K562 (cell line): ENCODE measurements around the gene DMXL1. TPM values are rescaled to one million over a fixed set of nuclear protein-coding genes. Genes with fewer than 3 reads are reported as not detected.

Experiments
- ATAC-seq: fragments of 200-7000 bp; cut with Tn5 transposase; 3 replicates; pipeline ENCODE4 v1.9.1; 2020; ENCODE audit warnings: moderate library complexity
- BruUV-seq: library from RNA; stranded (reverse); fragments of 400-500 nt; replicated peaks from 2 replicates; lab custom pipeline; 2021; lab: Mats Ljungman, UMichigan
- CTCF ChIA-PET: fragments of 300-600 bp; formaldehyde crosslinking; extraction: SDS; loops from one replicate; lab custom pipeline; 2021; ENCODE audit warnings: low intra/inter-chr PET ratio; lab: Yijun Ruan, JAX
- POLR2A ChIA-PET: fragments of 300-600, 350-650 bp; sonication (Branson Sonifier 250); formaldehyde crosslinking; extraction: SDS; loops from one replicate; lab custom pipeline; 2021; ENCODE audit warnings: antibody characterized with exemption, inconsistent platforms; lab: Yijun Ruan, JAX
- DNase-seq, 4 experiments: peaks; one replicate each; pipeline versions ENCODE4 v3.0.0 to v3.0.0-alpha.2; 2011 to 2018; ENCODE audit warnings: low spot score in 3 of 4, mixed read lengths in 3 of 4; ENCODE audit errors: extremely low read depth in 1 of 4
- FAIRE-seq: peaks from 2 replicates; lab custom pipeline; 2011; peaks lifted over from hg19 to GRCh38; lab: Jason Lieb, UNC
- H2AFZ ChIP-seq: 2 replicates; pipeline ENCODE4 v1.6.0; 2011; ENCODE audit warnings: low read depth, low read length, control low read depth, inconsistent platforms
- H3K27ac ChIP-seq: fragments of 200-600 bp; 3 replicates; pipeline ENCODE4 v1.8.0; 2011; ENCODE audit warnings: low read depth, mild to moderate bottlenecking, control low read depth, inconsistent platforms, low read length, moderate library complexity, mixed read lengths; ENCODE audit errors: extremely low read depth
- H3K27me3 ChIP-seq, 2 experiments: fragments of 300-600 bp in 1 of 2; 2 replicates in 1 of 2; 3 replicates in 1 of 2; pipeline versions ENCODE4 v1.6.0 to v1.8.0; 2011; ENCODE audit warnings: inconsistent platforms in 2 of 2, low read length in 2 of 2, mild to moderate bottlenecking in 1 of 2, mixed read lengths in 1 of 2, moderate library complexity in 1 of 2; ENCODE audit not compliant: control insufficient read depth in 2 of 2, insufficient read depth in 2 of 2
- H3K36me3 ChIP-seq: fragments of 300-600 bp; 3 replicates; pipeline ENCODE4 v1.8.0; 2011; ENCODE audit warnings: mild to moderate bottlenecking, low read length, inconsistent platforms; ENCODE audit not compliant: control insufficient read depth, insufficient read depth
- H3K4me1 ChIP-seq, 2 experiments: fragments of 200-600 bp in 1 of 2; replicated peaks in 1 of 2; 2 replicates in 1 of 2; 3 replicates in 1 of 2; pipeline versions ENCODE4 v1.5.1 to v1.8.0; 2011; ENCODE audit warnings: inconsistent platforms in 2 of 2, low read length in 2 of 2, mild to moderate bottlenecking in 1 of 2, mixed read lengths in 1 of 2, moderate library complexity in 1 of 2; ENCODE audit not compliant: control insufficient read depth in 2 of 2, insufficient read depth in 2 of 2
- H3K4me2 ChIP-seq: 2 replicates; pipeline ENCODE4 v1.6.1; 2011; ENCODE audit warnings: low read length, control low read depth, inconsistent platforms, mixed read lengths; ENCODE audit not compliant: insufficient read depth
- H3K4me3 ChIP-seq: fragments of 200-600 bp; sonication (generic), shearing (Covaris generic); 2 replicates; pipeline ENCODE4 v1.5.1; 2016; ENCODE audit warnings: control low read depth, inconsistent platforms
- H3K79me2 ChIP-seq: fragments of 200-600 bp; 3 replicates; pipeline ENCODE4 v1.8.0; 2011; ENCODE audit warnings: low read length, inconsistent platforms; ENCODE audit not compliant: control insufficient read depth, insufficient read depth
- H3K9ac ChIP-seq, 2 experiments: 2 replicates each; pipeline versions ENCODE4 v1.6.0 to v1.6.1; 2011; ENCODE audit warnings: low read depth in 2 of 2, low read length in 2 of 2, control low read depth in 1 of 2, inconsistent platforms in 1 of 2, mild to moderate bottlenecking in 1 of 2, mixed read lengths in 1 of 2; ENCODE audit not compliant: insufficient read depth in 1 of 2
- H3K9me1 ChIP-seq: one replicate; pipeline ENCODE4 v1.6.0; 2011; ENCODE audit warnings: inconsistent platforms, mild to moderate bottlenecking, low read length, moderate library complexity; ENCODE audit not compliant: control insufficient read depth, insufficient read depth
- H3K9me3 ChIP-seq: replicated peaks from 2 replicates; pipeline ENCODE4 v1.5.1; 2011; ENCODE audit warnings: low read depth, low read length, inconsistent platforms; ENCODE audit not compliant: control insufficient read depth, insufficient read depth
- H4K20me1 ChIP-seq: replicated peaks from 2 replicates; pipeline ENCODE4 v1.6.1; 2011; ENCODE audit warnings: low read length, inconsistent platforms, mixed read lengths; ENCODE audit not compliant: control insufficient read depth, insufficient read depth
- ETS1 ChIP-seq: conservative IDR thresholded peaks from 2 replicates; pipeline ENCODE4 v1.6.1; 2011; ENCODE audit warnings: low read depth, mild to moderate bottlenecking, low read length; ENCODE audit not compliant: control insufficient read depth
- HMBOX1 ChIP-seq: sonication (generic); IDR thresholded peaks from 2 replicates; pipeline ENCODE4 v1.6.1; 2016
- ILF3 ChIP-seq: fragments of 450-650 bp; IDR thresholded peaks from 2 replicates; pipeline ENCODE4 v1.6.1; 2018; ENCODE audit warnings: antibody characterized with exemption, mild to moderate bottlenecking, moderate library complexity, borderline replicate concordance
- JUNB ChIP-seq: fragments of 450-650 bp; formaldehyde crosslinking; conservative IDR thresholded peaks from 2 replicates; pipeline ENCODE4 v1.4.0; 2020; ENCODE audit warnings: mild to moderate bottlenecking
- PCBP2 ChIP-seq: fragments of 200-400 bp; formaldehyde crosslinking; IDR thresholded peaks from 2 replicates; pipeline ENCODE4 v1.6.1; 2018; ENCODE audit warnings: low read length, low read depth, mild to moderate bottlenecking, moderate library complexity; ENCODE audit not compliant: poor library complexity, severe bottlenecking
- POLR3G ChIP-seq: IDR thresholded peaks from 2 replicates; pipeline ENCODE4 v1.6.1; 2011; ENCODE audit not compliant: insufficient read length, insufficient replicate concordance; ENCODE audit errors: extremely low read depth
- PURB ChIP-seq: sonication (generic); formaldehyde crosslinking; IDR thresholded peaks from 2 replicates; pipeline ENCODE4 v1.9.0; 2021; ENCODE audit warnings: low read depth, mild to moderate bottlenecking, missing genetic modification reagents
- SIN3A ChIP-seq, 2 experiments: fragments of 150-350 bp in 1 of 2; IDR thresholded peaks; 2 replicates each; pipeline ENCODE4 v1.6.1; 2011 to 2016; ENCODE audit warnings: borderline replicate concordance in 2 of 2, low read depth in 2 of 2, low read length in 2 of 2, mild to moderate bottlenecking in 2 of 2, moderate library complexity in 2 of 2; ENCODE audit not compliant: control insufficient read depth in 1 of 2
- SMARCC2 ChIP-seq: fragments of 450-650 bp; IDR thresholded peaks from 2 replicates; pipeline ENCODE4 v1.6.1; 2017; ENCODE audit warnings: antibody characterized with exemption, moderate library complexity, mild to moderate bottlenecking, low read depth
- SREBF1 ChIP-seq: fragments of 150-350 bp; IDR thresholded peaks from 2 replicates; pipeline ENCODE4 v1.6.1; 2014; ENCODE audit warnings: antibody characterized with exemption, low read depth, low read length, borderline replicate concordance
- TSC22D4 ChIP-seq: fragments of 450-650 bp; IDR thresholded peaks from 2 replicates; pipeline ENCODE4 v1.6.1; 2016; ENCODE audit warnings: missing genetic modification characterization, missing biosample characterization, control low read depth
- ZNF184 ChIP-seq: sonication (generic); formaldehyde crosslinking; IDR thresholded peaks from 2 replicates; pipeline ENCODE4 v1.5.0; 2020; ENCODE audit warnings: missing genetic modification reagents
- ZNF707 ChIP-seq: fragments of 250-450 bp; sonication (Bioruptor Pico); conservative IDR thresholded peaks from 2 replicates; pipeline ENCODE4 v1.8.0; 2022; ENCODE audit warnings: inconsistent platforms, mild to moderate bottlenecking, moderate library complexity
- ZNF830 ChIP-seq: fragments of 250-450 bp; sonication (Bioruptor Pico); IDR thresholded peaks from 2 replicates; pipeline ENCODE4 v1.5.0; 2021; ENCODE audit warnings: mild to moderate bottlenecking
- WGBS: fragments of 100-300 bp; shearing (Covaris generic); methylation state at CpG from one replicate; pipeline ENCODE4 v1.1.6; 2016; ENCODE audit warnings: low coverage, mixed read lengths; ENCODE audit not compliant: insufficient coverage; ENCODE audit errors: missing lambda C conversion rate; 5-methylcytosine and 5-hydroxymethylcytosine counted together
- in situ Hi-C: fragments of 300-500 bp; cut with MboI; formaldehyde crosslinking; loops from 4 replicates; pipeline ENCODE4 v1.15.0; 2018; ENCODE audit warnings: inconsistent platforms, mixed read lengths
- intact Hi-C: fragments of 100-400 bp; cut with micrococcal nuclease; formaldehyde crosslinking; loops from 2 replicates; pipeline ENCODE4 v1.14.2; 2022
- polyA plus RNA-seq, 8 experiments: library from polyadenylated mRNA; depleted of rRNA in 4 of 8; stranded (reverse) in 5 of 8; unstranded in 3 of 8; fragments of >200 nt; fragmentation: Nextera tagmentation in 2 of 8; fragmentation: Illumina TruSeq in 1 of 8; extraction: Ambion mirVana in 2 of 8; extraction: Trizol in 1 of 8; gene quantifications; 2 replicates each; pipeline versions ENCODE4 v1.2.1 to v1.2.3, GENCODE V29; 2011 to 2014; ENCODE audit warnings: inconsistent platforms in 1 of 8, missing spikeins in 1 of 8
- total RNA-seq, 7 experiments: library from RNA; depleted of rRNA in 6 of 7; stranded (reverse); fragments of >200 nt in 6 of 7; fragmentation: Illumina TruSeq in 2 of 7; extraction: Trizol in 2 of 7; gene quantifications; 2 replicates each; pipeline versions ENCODE4 v1.2.1 to v1.2.3, GENCODE V29; 2011 to 2021; ENCODE audit warnings: low replicate concordance in 1 of 7

Gene DMXL1
- total and polyA plus RNA-seq, 9 of the 15 experiments (the other 6 are each of a cell fraction or from before 2014, with no cell fraction given), result 8.3 to 40.3 (median 30.6) TPM

GRCh38 chr5:119269061-119269944 is 198.4 kb downstream of the DMXL1 start (continued):
- TF ChIP-seq ETS1 (no peak), POLR3G (no peak)
- TF ChIP-seq, all 486 proteins: peak for 74

- 30% methylated on average over 5 of the region's 5 CpGs for WGBS
- H3K9me1 ChIP-seq, result no peaks in the 10 kb centered on the region
- no peak for ATAC-seq
- BruUV-seq, result no TSS peak
- no peak overlapping the region for H3K27ac ChIP-seq
- H3K9ac ChIP-seq, result no peak overlapping the region; a peak in 1 of 4 replicates
- FAIRE-seq, result no peak
- no peak for TF ChIP-seq TSC22D4 (tag)
- no peak for TF ChIP-seq HMBOX1
- no peak for TF ChIP-seq PCBP2
- TF ChIP-seq SIN3A (IDR thresholded peaks at IDR 0.05; ENCODE audit: borderline replicate concordance in 2 of 2, control insufficient read depth in 1 of 2, low read depth in 2 of 2, low read length in 2 of 2), result no peak
- TF ChIP-seq SREBF1, result no peak
- no peak for TF ChIP-seq ZNF707
- no peak for TF ChIP-seq ILF3
- TF ChIP-seq PURB (CRISPR knock-in tag), result no peak
- no peak for TF ChIP-seq SMARCC2
- no peak for TF ChIP-seq JUNB (CRISPR knock-in tag)
- no peak for TF ChIP-seq ZNF184
- TF ChIP-seq ZNF830 (CRISPR knock-in tag), result no peak
- in situ Hi-C loops, result no loop called here
- peaks cover 28 to 40% of the 10 kb centered on the region in 2 experiments for H3K4me1 ChIP-seq
- no peak for DNase-seq
- no peaks in the 10 kb centered on the region for H4K20me1 ChIP-seq
- H2AFZ ChIP-seq, result no peak overlapping the region
- 0 out of 2 replicates have a peak, but pooled peaks cover 2% of the 10 kb centered on the region for H3K9me3 ChIP-seq
- peaks cover 14% of the 10 kb centered on the region; the same call in 2 of the 3 replicates for H3K36me3 ChIP-seq
- POLR2A ChIA-PET, result interaction anchor here (1.0 kb wide), 1 partner anchor 17 kb away, joined by 3 read pairs; no protein-coding TSS in a partner anchor
- peak overlapping the region; percentile 43 for H3K4me2 ChIP-seq
- H3K4me3 ChIP-seq, result peak overlapping the region; percentile 84; the same call in 1 of the 2 replicates
- CTCF ChIA-PET, result no interaction called here
- peaks cover 68% of the 10 kb centered on the region for H3K79me2 ChIP-seq
- H3K27me3 ChIP-seq, result no peaks in the 10 kb centered on the region
- intact Hi-C loops, result loop anchor here (5.0 kb wide), 1 partner anchor 37 kb away; no protein-coding TSS in a partner anchor
These were observed 199.3 kb downstream of the DMXL1 start for GRCh38 chr5:119270121-119270565.
